Globus pallidus (tissue), 1 donor: ENCODE results near the gene PLEK.
"Not testable (repeated sequence)": the region's sequence is repeated elsewhere in the genome, so short reads cannot be mapped to it uniquely, and the experiment has no call there.

ENCODE experiments used
- DNase-seq: peaks from one replicate; pipeline ENCODE4 v3.0.0-alpha.2; 2015; ENCODE audit warnings: low spot score

PLEK gene

GRCh38 chr2:68352651-68353391, 12.3 kb upstream of the PLEK start:
- DNase-seq, result no peak

- DNase-seq, result no peak
Observed at GRCh38 chr2:68356599-68357239, 8.4 kb upstream of the PLEK start.

GRCh38 chr2:68357605-68358337, 7.3 kb upstream of the PLEK start:
- DNase-seq, result peak; percentile 45

GRCh38 chr2:68359889-68360288, 5.2 kb upstream of the PLEK start:
- DNase-seq, result no peak

GRCh38 chr2:68362069-68362468, 3.0 kb upstream of the PLEK start:
- DNase-seq, result peak; percentile 62

- no peak for DNase-seq
Observed at GRCh38 chr2:68362749-68363148, 2.3 kb upstream of the PLEK start.

GRCh38 chr2:68363721-68364120, 1.4 kb upstream of the PLEK start:
- no peak for DNase-seq

GRCh38 chr2:68366083-68366560, 1.0 kb downstream of the PLEK start:
- no peak for DNase-seq

GRCh38 chr2:68367953-68368653, 3.0 kb downstream of the PLEK start:
- no peak for DNase-seq

GRCh38 chr2:68368654-68369336, 3.7 kb downstream of the PLEK start:
- DNase-seq, result no peak

- DNase-seq, result no peak
Observed at GRCh38 chr2:68369337-68369734, 4.3 kb downstream of the PLEK start.

- no peak for DNase-seq
Observed at GRCh38 chr2:68371138-68371537, 6.1 kb downstream of the PLEK start.

- DNase-seq, result no peak
Observed at GRCh38 chr2:68371581-68371980, 6.5 kb downstream of the PLEK start.

GRCh38 chr2:68372485-68372884, 7.4 kb downstream of the PLEK start:
- DNase-seq, result no peak

- no peak for DNase-seq
Observed at GRCh38 chr2:68374184-68374583, 9.1 kb downstream of the PLEK start.

- no peak for DNase-seq
Observed at GRCh38 chr2:68375582-68375981, 10.5 kb downstream of the PLEK start.

- DNase-seq, result no peak
Observed at GRCh38 chr2:68377137-68377780, 12.2 kb downstream of the PLEK start.

- DNase-seq, result not testable (repeated sequence)
Observed at GRCh38 chr2:68378779-68379178, 13.7 kb downstream of the PLEK start.

GRCh38 chr2:68379184-68379708, 14.2 kb downstream of the PLEK start:
- DNase-seq, result no peak

- DNase-seq, result no peak
Observed at GRCh38 chr2:68383778-68384177, 18.7 kb downstream of the PLEK start.
